ENCODE measurements around the gene ASXL2. TPM values are rescaled to one million over a fixed set of nuclear protein-coding genes. Genes with fewer than 3 reads are reported as not detected.

Gene ASXL2
- polyA plus RNA-seq, 1 donor from 2014 or later = 2.9 TPM

GRCh38 chr2:25809646-25810045 lies 68.6 kb downstream of the ASXL2 start:
- no peaks in the 10 kb centered on the region for H3K36me3 ChIP-seq (ENCODE audit: insufficient read depth, low read length)
- H3K79me2 ChIP-seq (replicated peaks; ENCODE audit: insufficient read depth, low read length) = no peaks in the 10 kb centered on the region
- H4K20me1 ChIP-seq (ENCODE audit: insufficient read depth) = no peaks in the 10 kb centered on the region
- no peak overlapping the region for H3K4me2 ChIP-seq (ENCODE audit: low read length)
- no peak overlapping the region for H3K9ac ChIP-seq (ENCODE audit: low read length)
- H3K9me3 ChIP-seq (ENCODE audit: low read length) = no peaks in the 10 kb centered on the region
- no peak overlapping the region for H2AFZ ChIP-seq (ENCODE audit: low read depth, low read length)
- no peak overlapping the region for H3K27ac ChIP-seq (ENCODE audit: low read length)
- H3K4me3 ChIP-seq (ENCODE audit: low read length) = no peak overlapping the region
- TF ChIP-seq MXI1 (conservative IDR thresholded peaks at IDR 0.05; ENCODE audit: poor library complexity, severe bottlenecking) (no peak), SMC3 (conservative IDR thresholded peaks at IDR 0.05; ENCODE audit: poor library complexity) (no peak), RAD21 (conservative IDR thresholded peaks at IDR 0.05) (no peak), TAF1 (IDR thresholded peaks at IDR 0.05; ENCODE audit: low read depth) (no peak), EP300 (conservative IDR thresholded peaks at IDR 0.05; ENCODE audit: poor library complexity, severe bottlenecking) (no peak), CTCF (IDR thresholded peaks at IDR 0.05; ENCODE audit: poor library complexity, severe bottlenecking) (no peak), POLR2AphosphoS5 (IDR thresholded peaks at IDR 0.05) (no peak), REST (IDR thresholded peaks at IDR 0.05; ENCODE audit: borderline replicate concordance) (no peak), EZH2 (IDR thresholded peaks at IDR 0.05; ENCODE audit: borderline replicate concordance, insufficient read depth, low read length, poor library complexity, severe bottlenecking) (no peak)
- no peaks in the 10 kb centered on the region for H3F3A ChIP-seq (ENCODE audit: insufficient read depth, low read length, poor library complexity, severe bottlenecking)
- H3K9me2 ChIP-seq (ENCODE audit: insufficient read depth, low read length) = no peaks in the 10 kb centered on the region
- no peaks in the 10 kb centered on the region for H3K27me3 ChIP-seq (ENCODE audit: insufficient read depth, low read depth, low read length)

- Histone ChIP-seq H3K27ac (ENCODE audit: low read length) (no peak overlapping the region), H3K27me3 (ENCODE audit: insufficient read depth, low read depth, low read length) (no peaks in the 10 kb centered on the region), H2AFZ (ENCODE audit: low read depth, low read length) (no peak overlapping the region), H3F3A (ENCODE audit: insufficient read depth, low read length, poor library complexity, severe bottlenecking) (no peaks in the 10 kb centered on the region), H4K20me1 (ENCODE audit: insufficient read depth) (no peaks in the 10 kb centered on the region), H3K79me2 (replicated peaks; ENCODE audit: insufficient read depth, low read length) (no peaks in the 10 kb centered on the region), H3K9ac (ENCODE audit: low read length) (no peak overlapping the region), H3K4me3 (ENCODE audit: low read length) (no peak overlapping the region), H3K4me2 (ENCODE audit: low read length) (no peak overlapping the region), H3K36me3 (ENCODE audit: insufficient read depth, low read length) (peaks cover 3% of the 10 kb centered on the region), H3K9me2 (ENCODE audit: insufficient read depth, low read length) (no peaks in the 10 kb centered on the region), H3K9me3 (ENCODE audit: low read length) (no peaks in the 10 kb centered on the region)
- TF ChIP-seq REST (IDR thresholded peaks at IDR 0.05; ENCODE audit: borderline replicate concordance) (no peak), MXI1 (conservative IDR thresholded peaks at IDR 0.05; ENCODE audit: poor library complexity, severe bottlenecking) (no peak), RAD21 (conservative IDR thresholded peaks at IDR 0.05) (no peak), EZH2 (IDR thresholded peaks at IDR 0.05; ENCODE audit: borderline replicate concordance, insufficient read depth, low read length, poor library complexity, severe bottlenecking) (no peak), TAF1 (IDR thresholded peaks at IDR 0.05; ENCODE audit: low read depth) (no peak), CTCF (IDR thresholded peaks at IDR 0.05; ENCODE audit: poor library complexity, severe bottlenecking) (no peak), POLR2AphosphoS5 (IDR thresholded peaks at IDR 0.05) (no peak), EP300 (conservative IDR thresholded peaks at IDR 0.05; ENCODE audit: poor library complexity, severe bottlenecking) (no peak), SMC3 (conservative IDR thresholded peaks at IDR 0.05; ENCODE audit: poor library complexity) (no peak)
Observed at GRCh38 chr2:25808006-25808383, 70.3 kb downstream of the ASXL2 start.

All from neural cell (in vitro differentiated cells).